Cardiac muscle cell (in vitro differentiated cells and primary cell): ENCODE results near the gene UBE2J2. TPM values are rescaled to one million over a fixed set of nuclear protein-coding genes. Genes with fewer than 3 reads are reported as not detected.

ENCODE experiments used
- DNase-seq, 2 donors: peaks; one replicate each; pipeline versions ENCODE4 v3.0.0 to v3.0.0-alpha.2; 2010 to 2017; ENCODE audit warnings: low read depth in 1 of 2, low spot score in 1 of 2
- H3K27ac ChIP-seq: fragments of 200-600 bp; sonication (generic); 2 replicates; pipeline ENCODE4 v1.5.1; 2016
- H3K27me3 ChIP-seq: fragments of 200-600 bp; sonication (generic); 2 replicates; pipeline ENCODE4 v1.6.0; 2016; ENCODE audit warnings: control low read depth
- H3K36me3 ChIP-seq: fragments of 200-600 bp; sonication (generic); 2 replicates; pipeline ENCODE4 v1.5.1; 2016; ENCODE audit warnings: control low read depth
- H3K4me1 ChIP-seq: fragments of 200-600 bp; sonication (generic); 2 replicates; pipeline ENCODE4 v1.8.1; 2017; ENCODE audit warnings: low read depth, mild to moderate bottlenecking, mixed run types
- H3K4me3 ChIP-seq: fragments of 200-600 bp; sonication (generic); 2 replicates; pipeline ENCODE4 v1.5.1; 2016; ENCODE audit warnings: mild to moderate bottlenecking
- H3K9me3 ChIP-seq: fragments of 200-600 bp; sonication (generic); 2 replicates; pipeline ENCODE4 v1.5.1; 2017; ENCODE audit warnings: low read depth, mild to moderate bottlenecking, control low read depth
- polyA plus RNA-seq: library from polyadenylated mRNA; unstranded; fragments of >200 nt; fragmentation: Nextera tagmentation; extraction: Ambion mirVana; gene quantifications from 2 replicates; pipeline ENCODE4 v1.2.1, GENCODE V29; 2016
- total RNA-seq: library from RNA; depleted of rRNA; stranded (reverse); fragments of >200 nt; gene quantifications from 2 replicates; pipeline ENCODE4 v1.2.3, GENCODE V29; 2016
- TF ChIP-seq, protein P1 (sequence below): IDR thresholded peaks from 2 replicates; pipeline ENCODE4 v1.5.1; 2012; ENCODE audit warnings: low read depth, mild to moderate bottlenecking, low read length

The UBE2J2 gene
- total and polyA plus RNA-seq, 2 experiments from 2014 or later: 64.2 to 87.3 TPM

DNA sequence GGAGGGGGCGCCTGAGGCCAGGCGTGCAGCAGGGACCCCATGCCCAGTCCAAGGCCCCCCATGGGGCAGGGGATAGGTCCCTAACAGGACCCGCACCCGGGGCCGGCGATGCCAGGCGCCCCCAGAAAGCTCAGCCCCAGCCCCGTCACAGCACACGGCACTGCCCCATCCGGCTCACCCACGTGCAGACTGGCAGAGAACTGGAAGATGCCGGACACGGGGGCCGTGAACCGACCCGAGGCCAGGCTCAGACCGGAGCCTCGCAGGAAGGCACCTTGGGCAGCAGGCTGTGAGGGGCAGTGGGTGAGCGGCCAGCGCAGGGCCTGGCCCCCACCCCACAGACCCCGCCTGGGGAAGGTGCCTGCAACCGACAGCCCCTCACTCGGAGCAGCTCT is 30.4 kb downstream of the UBE2J2 start:
- Histone ChIP-seq H3K4me1 (peaks cover 5% of the 10 kb centered on the region), H3K27me3 (peaks cover 18% of the 10 kb centered on the region), H3K4me3 (no peak overlapping the region), H3K9me3 (no peaks in the 10 kb centered on the region), H3K36me3 (no peaks in the 10 kb centered on the region), H3K27ac (no peak overlapping the region)
- DNase-seq: no peak
- TF ChIP-seq, protein P1, sequence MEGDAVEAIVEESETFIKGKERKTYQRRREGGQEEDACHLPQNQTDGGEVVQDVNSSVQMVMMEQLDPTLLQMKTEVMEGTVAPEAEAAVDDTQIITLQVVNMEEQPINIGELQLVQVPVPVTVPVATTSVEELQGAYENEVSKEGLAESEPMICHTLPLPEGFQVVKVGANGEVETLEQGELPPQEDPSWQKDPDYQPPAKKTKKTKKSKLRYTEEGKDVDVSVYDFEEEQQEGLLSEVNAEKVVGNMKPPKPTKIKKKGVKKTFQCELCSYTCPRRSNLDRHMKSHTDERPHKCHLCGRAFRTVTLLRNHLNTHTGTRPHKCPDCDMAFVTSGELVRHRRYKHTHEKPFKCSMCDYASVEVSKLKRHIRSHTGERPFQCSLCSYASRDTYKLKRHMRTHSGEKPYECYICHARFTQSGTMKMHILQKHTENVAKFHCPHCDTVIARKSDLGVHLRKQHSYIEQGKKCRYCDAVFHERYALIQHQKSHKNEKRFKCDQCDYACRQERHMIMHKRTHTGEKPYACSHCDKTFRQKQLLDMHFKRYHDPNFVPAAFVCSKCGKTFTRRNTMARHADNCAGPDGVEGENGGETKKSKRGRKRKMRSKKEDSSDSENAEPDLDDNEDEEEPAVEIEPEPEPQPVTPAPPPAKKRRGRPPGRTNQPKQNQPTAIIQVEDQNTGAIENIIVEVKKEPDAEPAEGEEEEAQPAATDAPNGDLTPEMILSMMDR: no peak

DNA sequence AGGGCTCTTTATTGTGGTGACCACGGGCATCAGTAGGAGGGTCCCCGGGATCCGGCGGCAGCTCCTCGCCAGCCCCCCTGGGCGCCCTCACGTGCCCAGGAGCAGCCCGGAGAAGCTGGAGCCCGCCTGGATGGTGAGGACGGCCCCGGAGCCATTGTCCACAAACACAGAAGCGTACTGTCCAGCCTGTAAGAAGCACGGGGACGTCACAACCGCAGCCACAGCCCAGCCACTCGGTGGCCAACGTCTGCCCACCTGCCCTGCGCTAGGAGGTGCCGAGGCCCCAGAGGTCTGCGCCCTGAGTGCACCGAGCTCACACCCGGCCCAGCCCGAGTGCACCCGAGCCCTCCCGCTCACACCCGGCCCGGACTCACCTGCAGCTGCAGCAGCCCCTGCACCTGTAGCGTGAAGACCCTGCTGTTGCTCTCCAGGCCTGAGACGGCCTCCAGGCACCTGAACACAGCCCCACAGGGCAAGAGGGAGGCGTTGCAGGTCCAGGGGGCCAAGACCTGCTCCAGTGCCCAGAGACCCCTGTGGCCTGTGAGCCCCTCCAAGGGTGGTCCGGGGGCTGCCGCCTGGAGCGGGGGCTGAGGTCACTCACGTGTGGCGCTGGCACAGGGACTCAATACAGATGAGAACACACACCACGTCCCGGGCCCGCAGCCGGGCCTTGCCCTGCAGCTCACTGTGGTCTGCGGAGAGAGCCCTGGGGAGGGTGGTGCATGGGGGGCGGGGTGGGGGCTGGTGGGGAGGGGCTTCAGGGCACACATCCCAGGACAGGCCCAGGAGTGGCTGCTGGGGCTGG is 31.0 kb downstream of the UBE2J2 start:
- DNase-seq: no peak
- Histone ChIP-seq H3K36me3 (no peaks in the 10 kb centered on the region), H3K4me3 (no peak overlapping the region), H3K4me1 (peaks cover 5% of the 10 kb centered on the region), H3K27me3 (peaks cover 16% of the 10 kb centered on the region), H3K9me3 (no peaks in the 10 kb centered on the region), H3K27ac (no peak overlapping the region)
- TF ChIP-seq, protein P1: no peak

DNA sequence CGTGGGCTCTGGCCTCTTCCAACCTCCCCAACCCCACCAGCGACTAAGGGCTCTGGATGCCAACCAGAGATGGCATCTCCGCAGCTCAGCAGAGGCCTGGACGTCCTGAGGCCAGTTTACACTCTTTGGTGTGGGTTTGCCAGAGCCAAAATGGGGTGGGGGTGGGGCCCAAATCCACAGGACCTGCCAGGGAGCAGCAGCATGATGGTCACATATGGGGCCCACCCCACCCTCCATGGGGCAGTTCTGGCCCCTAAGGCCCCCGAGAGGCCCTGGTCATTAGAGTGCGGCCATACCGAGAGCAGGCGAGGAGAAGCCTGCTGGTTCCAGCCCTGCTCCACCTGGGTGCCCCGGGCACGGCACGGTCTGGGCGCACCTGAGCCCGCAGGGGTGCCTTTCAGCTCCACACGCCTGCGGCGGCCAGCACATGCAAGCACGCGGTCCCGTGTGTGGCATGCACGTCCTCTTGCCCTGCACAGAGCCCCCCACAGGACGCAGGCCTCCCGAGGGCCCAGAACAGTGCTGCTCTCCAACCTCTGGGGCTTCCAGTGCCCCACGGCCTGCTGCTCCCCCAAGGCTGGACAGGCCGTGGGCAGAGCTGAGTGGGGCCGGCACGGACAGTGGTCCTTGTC is 31.9 kb downstream of the UBE2J2 start:
- H3K4me3 ChIP-seq: no peak overlapping the region
- H3K27ac ChIP-seq: no peak overlapping the region
- DNase-seq: no peak
- peaks cover 5% of the 10 kb centered on the region for H3K4me1 ChIP-seq
- no peaks in the 10 kb centered on the region for H3K36me3 ChIP-seq
- peaks cover 7% of the 10 kb centered on the region for H3K27me3 ChIP-seq
- TF ChIP-seq, protein P1: no peak
- H3K9me3 ChIP-seq: no peaks in the 10 kb centered on the region

- no peaks in the 10 kb centered on the region for H3K9me3 ChIP-seq
- no peaks in the 10 kb centered on the region for H3K36me3 ChIP-seq
- H3K27ac ChIP-seq: no peak overlapping the region
- DNase-seq: peak in 1 of 2 donors; percentile 19
- H3K4me3 ChIP-seq: no peak overlapping the region
- TF ChIP-seq, protein P1: no peak
- peaks cover 5% of the 10 kb centered on the region for H3K4me1 ChIP-seq
- no peaks in the 10 kb centered on the region for H3K27me3 ChIP-seq
Observed at GRCh38 chr1:1240822-1241587, 32.6 kb downstream of the UBE2J2 start.

GRCh38 chr1:1240348-1240732 is 33.3 kb downstream of the UBE2J2 start:
- Histone ChIP-seq H3K9me3 (no peaks in the 10 kb centered on the region), H3K27me3 (no peaks in the 10 kb centered on the region), H3K4me3 (no peak overlapping the region), H3K36me3 (no peaks in the 10 kb centered on the region), H3K27ac (no peak overlapping the region), H3K4me1 (peaks cover 5% of the 10 kb centered on the region)
- TF ChIP-seq, protein P1: no peak
- DNase-seq: no peak
